ENCODE measurements around the gene CYB5RL. TPM values are rescaled to one million over a fixed set of nuclear protein-coding genes. Genes with fewer than 3 reads are reported as not detected.

The CYB5RL gene
- total RNA-seq, 4 donors from 2014 or later, result 1.9 to 5.1 (median 3.6) TPM

DNA sequence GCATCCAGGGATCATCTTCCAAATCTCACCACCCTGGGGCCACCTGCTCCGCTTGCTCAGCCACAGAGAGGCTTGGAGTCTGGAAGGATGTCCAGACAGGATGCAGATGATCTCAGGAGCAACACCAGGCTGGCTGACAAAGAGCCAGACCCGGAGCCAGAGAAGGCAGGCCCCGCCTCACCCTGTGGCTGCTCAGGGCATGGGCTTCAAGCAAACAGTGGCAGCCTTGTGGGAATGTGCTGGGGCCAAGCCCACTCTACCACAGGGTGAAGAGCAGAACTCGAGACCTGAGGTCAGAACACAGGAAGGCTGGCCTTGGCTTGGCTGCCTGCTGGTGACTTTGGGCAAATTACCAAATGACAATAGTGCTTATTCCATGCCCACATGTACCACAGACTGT, 45.7 kb upstream of the CYB5RL start:
- no peak for DNase-seq
- Histone ChIP-seq H3K27me3 (no peaks in the 10 kb centered on the region), H3K9me3 (no peaks in the 10 kb centered on the region), H3K4me3 (no peak overlapping the region), H3K36me3 (peaks cover 0 to 4% (median 0%) of the 10 kb centered on the region in 4 donors), H3K4me1 (peaks cover 0 to 3% (median 0%) of the 10 kb centered on the region in 4 donors), H3K27ac (no peak overlapping the region)
- in situ Hi-C loops (cut with MboI; ENCODE audit: low pct_ligation_motif_present in 1 of 4, low pct_unique_long_range_greater_than_20kb in 1 of 4, low sequenced_read_pairs in 3 of 4) (no loop called here), intact Hi-C loops (cut with DNase I; ENCODE audit: low total_unique reads) (no loop called here)
- WGBS, 2 donors (ENCODE audit: low coverage in 1 of 2), result 72% methylated on average over 4 of the region's 4 CpGs; no CpG with 5 or more reads in 1 of the 2 donors
- TF ChIP-seq POLR2A (IDR thresholded peaks at IDR 0.05) (no peak), POLR2AphosphoS5 (IDR thresholded peaks at IDR 0.05) (no peak), EP300 (IDR thresholded peaks at IDR 0.05; ENCODE audit: low read depth) (no peak)
- TF ChIP-seq, protein P1, sequence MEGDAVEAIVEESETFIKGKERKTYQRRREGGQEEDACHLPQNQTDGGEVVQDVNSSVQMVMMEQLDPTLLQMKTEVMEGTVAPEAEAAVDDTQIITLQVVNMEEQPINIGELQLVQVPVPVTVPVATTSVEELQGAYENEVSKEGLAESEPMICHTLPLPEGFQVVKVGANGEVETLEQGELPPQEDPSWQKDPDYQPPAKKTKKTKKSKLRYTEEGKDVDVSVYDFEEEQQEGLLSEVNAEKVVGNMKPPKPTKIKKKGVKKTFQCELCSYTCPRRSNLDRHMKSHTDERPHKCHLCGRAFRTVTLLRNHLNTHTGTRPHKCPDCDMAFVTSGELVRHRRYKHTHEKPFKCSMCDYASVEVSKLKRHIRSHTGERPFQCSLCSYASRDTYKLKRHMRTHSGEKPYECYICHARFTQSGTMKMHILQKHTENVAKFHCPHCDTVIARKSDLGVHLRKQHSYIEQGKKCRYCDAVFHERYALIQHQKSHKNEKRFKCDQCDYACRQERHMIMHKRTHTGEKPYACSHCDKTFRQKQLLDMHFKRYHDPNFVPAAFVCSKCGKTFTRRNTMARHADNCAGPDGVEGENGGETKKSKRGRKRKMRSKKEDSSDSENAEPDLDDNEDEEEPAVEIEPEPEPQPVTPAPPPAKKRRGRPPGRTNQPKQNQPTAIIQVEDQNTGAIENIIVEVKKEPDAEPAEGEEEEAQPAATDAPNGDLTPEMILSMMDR (IDR thresholded peaks at IDR 0.05), result no peak

DNA sequence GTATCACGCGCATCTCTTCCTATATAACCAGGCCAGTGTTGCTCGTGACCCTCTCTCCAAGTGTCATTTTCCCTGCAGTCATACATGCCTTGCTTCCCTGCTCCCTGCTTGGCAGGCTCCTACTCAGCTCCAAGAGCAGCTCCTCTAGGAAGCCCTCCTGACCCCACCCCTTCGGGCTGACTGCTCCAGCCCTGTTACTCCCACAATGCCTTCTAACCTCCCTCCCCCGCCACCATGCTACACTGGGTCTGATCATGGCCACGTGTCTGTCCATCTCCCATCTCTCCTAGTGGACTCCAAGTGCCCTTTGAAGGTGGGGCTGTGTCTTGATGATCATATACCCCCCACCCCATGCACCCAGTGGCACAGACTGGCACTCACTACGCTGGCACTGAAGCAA, 44.8 kb upstream of the CYB5RL start:
- intact Hi-C loops (cut with DNase I; ENCODE audit: low total_unique reads), result loop anchor here (5.0 kb wide), 1 partner anchor 407 kb away; the partner anchor contains the start of gene NDC1
- Histone ChIP-seq H3K4me3 (no peak overlapping the region), H3K9me3 (no peaks in the 10 kb centered on the region), H3K36me3 (peaks cover 0 to 4% (median 0%) of the 10 kb centered on the region in 4 donors), H3K27ac (no peak overlapping the region), H3K27me3 (no peaks in the 10 kb centered on the region), H3K4me1 (no peaks in the 10 kb centered on the region)
- 87 to 91% methylated on average over 5 to 7 of the region's 7 CpGs for WGBS, 2 donors (ENCODE audit: low coverage in 1 of 2)
- in situ Hi-C loops (cut with MboI; ENCODE audit: low pct_ligation_motif_present in 1 of 4, low pct_unique_long_range_greater_than_20kb in 1 of 4, low sequenced_read_pairs in 3 of 4), result no loop called here
- no peak for TF ChIP-seq POLR2AphosphoS5 (IDR thresholded peaks at IDR 0.05)
- TF ChIP-seq, protein P1 (IDR thresholded peaks at IDR 0.05), result no peak
- TF ChIP-seq POLR2A (IDR thresholded peaks at IDR 0.05), result no peak
- TF ChIP-seq EP300 (IDR thresholded peaks at IDR 0.05; ENCODE audit: low read depth), result no peak
- DNase-seq, result no peak

GRCh38 chr1:54243022-54243421, 43.2 kb upstream of the CYB5RL start:
- no peaks in the 10 kb centered on the region for H3K4me1 ChIP-seq
- no peak for DNase-seq
- TF ChIP-seq POLR2AphosphoS5 (IDR thresholded peaks at IDR 0.05) (no peak), POLR2A (IDR thresholded peaks at IDR 0.05) (no peak), EP300 (IDR thresholded peaks at IDR 0.05; ENCODE audit: low read depth) (no peak)
- TF ChIP-seq, protein P1 (IDR thresholded peaks at IDR 0.05), result no peak
- no peaks in the 10 kb centered on the region for H3K27me3 ChIP-seq
- H3K36me3 ChIP-seq, result peaks cover 0 to 9% (median 2%) of the 10 kb centered on the region in 4 donors
- in situ Hi-C loops (cut with MboI; ENCODE audit: low pct_ligation_motif_present in 1 of 4, low pct_unique_long_range_greater_than_20kb in 1 of 4, low sequenced_read_pairs in 3 of 4), result no loop called here
- no peak overlapping the region for H3K27ac ChIP-seq
- intact Hi-C loops (cut with DNase I; ENCODE audit: low total_unique reads), result loop anchor here (5.0 kb wide), 1 partner anchor 406 kb away; the partner anchor contains the start of gene NDC1
- 91 to 93% methylated on average over 7 to 13 of the region's 13 CpGs for WGBS, 2 donors (ENCODE audit: low coverage in 1 of 2)
- H3K4me3 ChIP-seq, result no peak overlapping the region
- no peaks in the 10 kb centered on the region for H3K9me3 ChIP-seq

DNA sequence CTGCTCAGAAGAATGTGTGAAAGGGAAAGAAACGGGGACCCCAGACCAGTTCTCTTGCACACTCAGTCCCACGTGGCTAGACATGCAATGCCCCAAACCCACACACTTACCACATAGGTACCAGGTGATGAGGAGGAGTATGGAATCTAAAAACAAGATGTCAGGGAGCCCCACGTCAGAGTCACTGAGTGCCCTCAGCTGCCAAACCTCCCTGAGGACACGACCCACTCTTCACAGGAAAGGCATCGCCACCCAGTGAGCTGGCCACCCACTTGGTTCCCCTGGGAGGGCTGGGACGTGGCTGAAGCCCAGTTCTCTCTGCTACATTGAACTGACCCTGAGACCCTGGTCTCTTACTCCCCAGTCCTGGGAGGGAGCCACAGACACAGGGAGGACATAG, 41.5 kb upstream of the CYB5RL start:
- TF ChIP-seq, protein P1 (IDR thresholded peaks at IDR 0.05), result no peak
- TF ChIP-seq EP300 (IDR thresholded peaks at IDR 0.05; ENCODE audit: low read depth) (no peak), POLR2A (IDR thresholded peaks at IDR 0.05) (no peak), POLR2AphosphoS5 (IDR thresholded peaks at IDR 0.05) (no peak)
- WGBS, 2 donors (ENCODE audit: low coverage in 1 of 2), result 65% methylated on average over 6 of the region's 6 CpGs; no CpG with 5 or more reads in 1 of the 2 donors
- H3K36me3 ChIP-seq, result peaks cover 0 to 18% (median 7%) of the 10 kb centered on the region in 4 donors

More for the DNA sequence above, 41.5 kb upstream of the CYB5RL start:
- Histone ChIP-seq H3K4me3 (no peak overlapping the region), H3K27me3 (no peaks in the 10 kb centered on the region), H3K4me1 (no peaks in the 10 kb centered on the region), H3K9me3 (no peaks in the 10 kb centered on the region), H3K27ac (no peak overlapping the region)
- no peak for DNase-seq
- in situ Hi-C loops (cut with MboI; ENCODE audit: low pct_ligation_motif_present in 1 of 4, low pct_unique_long_range_greater_than_20kb in 1 of 4, low sequenced_read_pairs in 3 of 4), result no loop called here
- intact Hi-C loops (cut with DNase I; ENCODE audit: low total_unique reads), result loop anchor here (5.0 kb wide), 1 partner anchor 404 kb away; the partner anchor contains the start of gene NDC1

Data from transverse colon (tissue), 4 donors.